GM18861 (cell line): Measurements from ENCODE around the gene GK2.

ENCODE experiments used
- ATAC-seq: cut with Tn5 transposase; IDR thresholded peaks from one replicate; pipeline ENCODE4 v1.9.1; 2021; ENCODE audit not compliant: unreplicated experiment

GK2 gene

DNA sequence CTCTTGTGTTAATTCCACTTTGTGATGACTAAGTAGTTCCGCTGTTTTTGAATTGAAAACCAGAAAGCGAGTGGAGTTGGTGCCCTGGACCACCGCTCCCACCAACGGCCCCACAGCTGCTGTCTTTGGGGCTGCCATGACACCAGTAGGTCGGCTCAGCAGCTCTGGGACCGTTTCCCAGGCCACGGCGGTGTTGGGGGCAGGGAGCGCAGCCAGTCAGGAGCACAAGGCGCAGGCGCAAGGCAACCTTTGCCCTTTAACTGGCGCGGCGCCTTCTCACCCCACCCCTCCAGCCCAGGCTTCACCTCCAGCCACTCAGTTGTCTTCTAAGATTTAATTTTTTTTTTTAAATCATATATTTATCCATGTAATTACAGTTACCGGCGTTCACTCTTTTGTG lies at the start of gene GK2:
TSS of gene GK2 (minus strand) at position 166 of the 400 bp plus-strand sequence. CDS start at position 138, 28 bp downstream.
- ATAC-seq, result no peak

DNA sequence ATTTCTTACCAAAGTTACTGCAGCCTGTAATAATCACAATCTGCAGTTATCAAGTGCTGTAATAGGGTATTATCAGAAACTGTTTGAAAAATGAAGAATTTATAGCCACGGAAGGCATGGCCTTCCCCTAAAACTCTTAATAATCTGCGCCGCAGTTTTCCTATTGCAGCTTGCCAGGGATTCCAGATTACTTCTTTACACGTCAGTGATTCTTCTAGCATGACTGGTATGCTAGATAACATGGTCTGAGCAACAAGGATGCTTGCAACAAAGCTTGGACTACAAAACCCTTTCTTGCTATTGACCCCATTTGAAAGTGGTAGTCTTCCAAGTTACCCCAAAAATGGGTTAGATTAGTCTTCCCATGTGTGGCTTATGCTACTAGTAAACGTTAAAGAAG lies 47.2 kb upstream of the GK2 start:
- no peak for ATAC-seq

DNA sequence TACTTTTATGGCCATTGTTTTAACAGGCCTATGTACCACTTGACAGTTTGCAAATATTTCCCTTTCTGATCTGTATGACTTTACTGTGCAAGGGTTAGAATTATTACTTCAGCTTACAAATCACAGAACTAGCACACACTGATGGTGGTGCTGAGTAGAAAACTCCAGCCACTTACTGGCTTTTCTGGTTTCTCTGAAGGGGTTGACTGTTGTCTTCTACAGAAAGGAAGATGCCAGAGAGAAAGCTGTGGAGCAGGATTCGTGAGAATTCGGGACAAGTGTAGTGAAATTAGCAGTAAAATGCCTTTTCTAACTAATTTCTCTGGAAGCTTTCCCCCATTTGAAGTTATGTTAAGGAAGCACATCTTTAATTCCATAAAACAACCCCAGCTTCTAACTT lies 46.6 kb upstream of the GK2 start:
- no peak for ATAC-seq

DNA sequence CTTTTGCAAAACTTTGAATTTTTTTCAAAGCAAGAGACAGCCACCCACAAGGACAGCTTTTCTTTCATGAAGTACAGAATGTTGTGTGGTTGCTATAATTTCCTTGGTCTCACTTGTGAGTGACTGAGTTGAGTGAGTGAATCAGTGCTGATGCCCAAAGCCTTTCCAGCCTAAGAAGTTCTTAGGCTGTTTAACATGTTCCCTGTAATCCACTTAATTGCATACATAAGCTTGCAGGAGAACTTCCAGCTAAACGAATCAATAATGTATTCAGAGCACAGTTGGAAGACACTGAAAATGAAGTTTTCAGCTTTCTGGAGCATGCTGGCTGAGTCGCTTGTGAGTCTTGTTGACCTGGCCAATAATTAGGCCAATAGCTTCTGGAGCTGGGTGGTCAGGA lies 42.0 kb upstream of the GK2 start:
- ATAC-seq, result no peak

DNA sequence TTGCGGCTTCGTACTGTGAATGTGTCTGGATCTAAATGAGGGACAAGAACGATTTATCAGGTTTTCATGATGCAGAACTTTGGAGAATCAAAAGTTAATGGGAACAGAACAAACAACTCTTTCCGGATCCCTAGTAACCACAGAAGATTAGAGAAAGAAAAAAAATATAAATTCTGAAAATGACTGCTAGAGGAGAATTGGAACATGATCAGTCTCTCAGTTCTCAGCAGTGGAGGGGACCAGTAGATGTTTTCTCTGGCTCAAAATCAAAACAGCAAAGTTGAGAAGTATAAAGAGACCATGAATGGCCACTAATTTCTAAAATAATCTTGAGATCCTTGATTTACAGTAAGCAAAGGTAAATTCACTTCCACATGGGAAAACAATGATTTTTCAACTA lies 38.1 kb upstream of the GK2 start:
- no peak for ATAC-seq

DNA sequence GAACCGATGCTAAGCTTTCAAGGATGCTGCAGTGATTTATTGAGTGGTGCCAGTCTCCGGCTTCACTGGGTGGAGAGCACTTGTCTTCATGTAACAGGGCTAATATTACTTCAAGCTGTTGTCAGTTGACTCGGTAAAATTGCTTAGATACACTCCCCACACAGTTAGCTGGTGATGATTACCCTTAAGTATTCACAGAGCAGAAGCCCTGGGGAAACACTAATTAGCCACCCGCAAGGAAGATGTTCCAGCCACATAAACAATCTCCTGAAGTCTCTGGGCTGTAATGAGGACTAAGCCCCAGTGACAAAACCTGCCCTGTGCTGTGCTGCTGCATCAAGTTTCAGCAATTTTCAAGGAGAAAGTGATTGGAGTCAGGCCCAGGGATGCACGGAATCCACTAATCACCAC lies 37.3 kb upstream of the GK2 start:
- ATAC-seq, result no peak

DNA sequence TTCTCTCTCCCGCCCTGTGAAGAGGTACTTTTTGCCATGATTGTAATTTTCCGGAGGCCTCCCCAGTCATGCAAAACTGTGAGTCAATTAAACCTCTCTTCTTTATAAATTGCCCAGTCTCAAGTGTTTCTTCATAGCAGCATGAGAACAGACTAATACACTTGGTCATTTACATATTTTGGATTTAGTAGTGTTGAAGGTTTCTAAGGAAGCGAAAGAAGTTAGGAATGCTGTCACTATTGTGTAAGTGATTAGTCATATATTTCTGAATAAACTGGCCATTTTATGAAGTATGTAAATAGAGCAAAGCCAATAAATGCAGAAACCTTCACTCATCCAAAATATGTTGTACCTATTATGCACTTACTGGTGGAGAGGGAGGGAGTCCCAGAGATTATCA lies 34.4 kb upstream of the GK2 start:
- ATAC-seq, result no peak

DNA sequence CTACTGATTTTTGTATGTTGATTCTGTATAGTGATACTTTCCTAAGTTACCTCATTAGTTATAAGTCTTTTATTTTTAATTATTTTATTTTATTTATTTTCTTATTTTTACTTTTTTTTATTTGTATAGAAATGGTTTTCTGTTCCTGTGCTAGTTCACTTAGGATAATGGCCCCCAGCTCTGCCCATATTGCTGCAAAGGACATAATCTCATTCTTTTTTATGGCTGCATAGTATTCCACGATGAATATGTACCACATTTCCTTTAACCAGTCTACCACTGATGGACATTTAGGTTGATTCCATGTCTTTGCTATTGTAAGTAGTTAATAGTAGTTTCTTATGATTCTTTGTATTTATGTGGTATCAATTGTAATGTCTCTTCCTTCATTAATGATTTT lies 31.5 kb upstream of the GK2 start:
- ATAC-seq, result no peak

DNA sequence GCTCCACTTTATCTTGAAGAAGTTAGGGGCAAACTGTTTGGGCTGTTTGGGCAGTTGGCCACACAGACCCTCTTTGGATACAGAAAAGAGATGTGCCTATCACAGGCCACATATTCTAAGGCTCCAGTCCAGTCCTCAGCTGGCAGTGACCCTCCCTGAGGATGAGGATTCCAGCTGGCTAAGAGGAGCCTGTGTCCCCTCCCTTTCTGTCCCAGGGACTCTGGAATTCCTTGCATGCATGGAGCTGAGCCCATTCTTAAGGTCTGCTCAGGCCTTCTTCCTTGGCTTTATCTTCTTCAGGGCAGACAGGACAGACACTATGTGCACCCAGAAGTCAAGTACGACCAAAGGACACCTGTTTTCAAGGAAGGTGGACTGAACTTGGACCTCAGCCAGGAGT lies 23.8 kb upstream of the GK2 start:
- ATAC-seq, result no peak

DNA sequence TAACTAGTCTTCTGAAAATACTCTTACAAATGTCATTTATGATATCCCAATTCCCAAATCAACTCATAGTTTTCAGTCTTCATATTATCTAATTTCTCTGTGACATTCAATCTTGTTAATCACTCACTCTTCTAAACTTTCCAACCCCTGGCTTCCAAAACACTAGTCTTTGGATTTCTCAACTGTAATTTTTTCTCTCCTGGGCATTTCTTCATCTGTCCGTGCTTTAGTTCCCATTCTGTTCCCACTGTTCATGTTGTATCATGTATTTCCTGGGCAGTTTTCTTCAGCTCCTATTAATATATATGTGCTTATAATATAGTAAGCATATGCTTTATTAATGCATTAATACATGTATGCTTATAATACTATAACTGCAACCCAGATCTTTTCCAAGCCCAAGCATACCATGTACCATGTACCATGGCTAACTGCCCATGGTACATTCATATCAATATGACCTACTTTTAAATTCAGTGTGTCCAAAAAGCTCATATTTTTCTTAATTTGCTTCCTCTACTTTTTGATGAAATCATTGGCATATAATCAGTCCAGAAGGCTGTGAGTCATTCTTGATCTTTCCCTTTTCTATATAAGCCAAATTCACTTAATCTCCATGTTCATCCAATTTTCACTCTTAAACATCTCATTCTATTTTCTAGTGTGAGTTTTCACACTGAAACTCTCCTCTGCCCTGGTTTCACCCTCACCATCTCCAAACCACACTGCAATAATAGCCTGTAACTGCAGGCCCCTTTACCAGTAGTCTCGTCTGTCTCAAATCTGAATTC lies 21.3 kb upstream of the GK2 start:
- no peak for ATAC-seq

DNA sequence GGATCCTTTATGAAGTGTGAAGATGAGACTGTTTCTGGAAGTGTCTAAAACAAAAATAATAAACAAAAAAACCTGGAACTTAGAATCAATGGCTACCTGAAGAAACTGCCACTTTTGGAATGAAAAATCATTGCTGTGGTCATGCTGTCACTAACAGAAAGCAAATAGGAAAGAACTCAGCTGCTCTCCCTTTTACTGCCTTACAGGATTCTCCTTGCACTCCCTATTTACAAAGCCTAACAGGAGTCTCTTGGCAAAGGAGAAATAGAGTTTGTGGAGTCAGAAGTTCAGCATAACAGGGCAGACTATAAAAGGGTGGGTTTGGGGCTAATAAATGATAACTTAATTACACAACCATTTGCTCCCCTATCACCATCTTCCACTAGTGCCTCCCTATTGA lies 19.0 kb upstream of the GK2 start:
- no peak for ATAC-seq

DNA sequence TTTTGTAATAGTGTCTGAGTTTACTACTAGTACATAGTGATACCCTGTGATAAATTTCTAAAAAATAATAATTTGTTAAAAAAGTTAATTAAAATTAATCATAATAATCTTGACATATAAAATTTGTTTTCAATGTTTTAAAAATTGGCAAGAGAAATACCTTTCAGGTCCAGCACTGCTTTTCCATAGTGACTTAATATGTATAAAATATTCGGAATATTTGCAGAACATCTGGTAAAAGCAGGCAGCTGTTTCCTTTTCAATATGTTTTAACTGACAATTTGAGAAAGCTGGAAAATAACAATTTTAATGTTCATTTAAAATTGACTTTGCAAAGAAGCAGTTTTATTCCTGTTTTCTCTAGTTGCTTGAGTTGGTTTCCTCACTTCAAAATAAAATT lies 17.6 kb upstream of the GK2 start:
- ATAC-seq, result no peak

DNA sequence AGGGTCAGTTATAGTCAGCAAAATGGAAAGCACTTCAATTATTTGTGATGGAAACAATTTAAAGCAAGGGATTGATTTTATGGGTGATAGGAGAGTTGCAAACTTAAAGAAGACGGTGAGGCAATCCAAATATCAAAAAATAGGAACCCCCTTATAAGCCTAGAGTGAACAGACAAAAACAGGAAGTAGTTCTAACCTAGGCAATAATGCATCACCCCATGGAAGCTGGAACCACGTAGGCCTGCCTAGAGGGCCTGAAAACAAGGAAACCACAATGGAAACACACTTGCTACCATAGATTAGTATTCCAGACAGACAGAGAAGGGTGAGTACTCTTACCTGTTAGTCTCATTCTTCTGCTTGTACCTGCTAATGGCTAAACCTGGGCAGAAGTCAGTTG lies 13.5 kb upstream of the GK2 start:
- no peak for ATAC-seq

DNA sequence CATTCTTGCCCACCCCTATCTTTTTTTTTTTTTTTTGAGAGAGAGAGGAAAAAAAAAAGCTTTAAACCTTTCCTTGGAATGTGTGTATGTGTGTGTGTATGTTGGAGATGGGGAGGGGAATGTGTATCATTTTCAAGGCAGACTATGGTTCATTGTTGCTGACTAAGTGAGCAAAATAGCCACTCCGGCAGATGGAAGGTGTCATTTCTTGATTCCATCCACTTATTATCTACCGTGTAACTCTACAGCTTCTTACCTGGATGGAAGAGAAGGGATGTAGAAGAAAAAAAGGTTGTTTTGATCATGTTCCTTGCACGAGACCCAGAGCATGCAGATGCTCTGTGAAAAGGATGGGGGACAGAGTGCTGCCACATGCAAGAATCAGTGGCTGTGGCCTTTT lies 5.9 kb upstream of the GK2 start:
- no peak for ATAC-seq

DNA sequence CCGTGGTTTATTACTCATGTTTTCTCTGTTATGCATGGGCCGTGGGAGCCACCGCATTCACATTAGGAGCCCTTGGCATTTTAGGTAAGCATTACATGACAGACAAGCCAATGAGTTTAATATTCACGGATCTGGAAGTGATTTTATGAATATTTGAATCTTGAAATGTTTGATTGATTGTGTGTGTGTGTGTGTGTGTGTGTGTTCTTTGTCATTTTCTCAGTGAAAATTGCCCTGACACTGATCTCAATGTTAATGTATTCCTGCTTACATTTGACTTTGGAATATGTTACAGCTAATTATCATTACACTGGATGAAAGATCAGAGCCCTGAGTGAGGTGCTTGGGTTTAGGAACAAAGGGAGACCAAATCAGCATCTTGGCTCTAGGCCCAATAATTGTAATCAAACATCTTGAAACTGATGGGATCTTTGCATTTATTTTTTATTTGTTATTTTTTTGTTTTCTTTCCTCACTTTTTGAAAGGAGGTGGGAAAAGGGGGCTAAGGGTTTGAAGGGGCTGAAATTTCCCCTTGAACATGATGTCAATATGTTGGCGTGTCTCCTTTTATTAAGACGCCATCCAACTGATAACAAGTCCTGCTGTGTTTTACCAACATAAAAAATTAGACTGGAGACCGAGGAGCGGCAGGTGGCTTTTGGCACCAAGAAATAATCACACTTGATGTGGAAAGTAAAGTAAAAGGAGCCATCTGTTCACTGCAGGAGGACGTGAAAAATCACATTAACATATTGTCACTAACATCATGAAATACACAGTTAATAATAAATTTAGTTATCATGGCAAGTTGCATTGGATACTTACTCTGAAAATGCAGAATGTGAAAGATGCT lies 5.2 kb upstream of the GK2 start:
- ATAC-seq, result no peak

DNA sequence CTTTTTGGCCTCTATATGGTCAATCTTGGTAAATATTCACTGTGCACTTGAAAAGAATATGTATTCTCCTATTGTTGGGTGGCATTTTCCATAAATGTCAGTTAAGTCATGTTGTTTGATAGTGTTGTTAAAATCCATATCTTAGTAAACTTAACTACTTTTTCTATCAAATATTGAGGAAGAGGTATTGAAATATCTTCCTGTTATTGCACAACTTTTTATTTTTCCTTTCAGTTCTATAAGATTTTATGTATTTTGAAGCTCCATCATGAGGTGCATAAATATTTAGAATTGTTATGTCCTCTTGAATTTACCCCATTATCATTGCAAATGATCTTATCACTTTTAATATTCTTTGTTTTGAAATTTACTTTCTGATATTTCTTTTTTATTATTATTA lies 3.4 kb downstream of the GK2 start:
- no peak for ATAC-seq

DNA sequence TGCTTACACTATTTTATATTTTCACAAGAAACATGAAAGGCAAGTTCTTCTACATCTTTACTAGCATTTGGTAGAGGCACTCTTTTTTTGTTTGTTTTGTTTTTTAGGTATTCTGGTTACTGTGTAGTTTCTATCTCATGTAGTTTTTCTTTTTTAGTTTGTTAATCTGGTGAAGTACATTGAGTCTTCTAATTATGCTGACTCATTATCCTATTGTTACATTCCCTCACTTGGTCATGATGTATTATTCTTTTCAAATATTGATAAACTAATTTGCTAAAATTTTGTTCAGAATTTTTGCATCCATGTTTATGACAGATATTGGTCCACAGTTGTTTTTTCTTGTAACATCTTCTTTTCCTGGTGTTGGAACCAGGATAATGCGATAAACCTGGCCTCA lies 4.7 kb downstream of the GK2 start:
- no peak for ATAC-seq

DNA sequence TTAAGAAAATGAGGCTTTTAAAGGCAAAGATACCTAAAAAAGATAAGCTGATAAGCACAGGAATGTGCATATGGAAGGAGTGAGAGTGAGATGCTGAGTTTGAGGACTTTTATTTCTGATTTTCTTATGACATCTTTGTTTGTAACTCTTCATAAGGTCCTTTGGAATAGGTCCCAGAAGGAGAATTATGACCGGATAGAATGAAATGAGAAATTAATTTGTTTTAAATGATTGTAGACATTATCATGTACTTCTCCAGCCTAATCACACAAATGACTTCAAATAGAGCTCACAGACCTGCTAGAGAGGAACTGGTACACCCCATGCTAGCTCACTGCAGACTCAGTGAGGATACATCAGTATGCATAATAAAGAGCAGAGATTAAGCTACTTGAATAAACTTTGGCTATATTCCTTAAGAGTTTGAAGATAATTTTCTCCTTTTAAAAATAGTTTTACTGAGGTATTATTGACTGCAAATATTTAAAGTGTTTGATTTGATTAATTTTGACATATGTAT lies 5.6 kb downstream of the GK2 start:
- no peak for ATAC-seq

DNA sequence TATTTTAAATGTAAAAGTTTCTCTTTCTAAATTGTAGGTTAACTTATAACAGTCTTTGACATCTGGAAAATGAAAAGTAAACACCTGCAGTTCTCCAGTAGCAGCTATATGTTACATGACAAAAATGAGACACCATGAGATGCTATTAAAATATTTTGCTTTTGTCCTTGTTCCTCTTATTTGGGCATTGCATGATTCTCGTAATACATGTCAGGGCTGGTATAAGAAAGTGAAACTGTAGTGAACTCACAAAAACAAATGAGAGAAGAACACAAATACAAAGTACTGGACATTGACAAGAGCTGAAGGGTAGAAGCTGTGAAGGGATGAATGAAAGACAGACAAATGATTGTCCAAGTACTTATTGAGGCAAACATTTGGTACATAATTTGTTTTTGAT lies 9.0 kb downstream of the GK2 start:
- ATAC-seq, result no peak

DNA sequence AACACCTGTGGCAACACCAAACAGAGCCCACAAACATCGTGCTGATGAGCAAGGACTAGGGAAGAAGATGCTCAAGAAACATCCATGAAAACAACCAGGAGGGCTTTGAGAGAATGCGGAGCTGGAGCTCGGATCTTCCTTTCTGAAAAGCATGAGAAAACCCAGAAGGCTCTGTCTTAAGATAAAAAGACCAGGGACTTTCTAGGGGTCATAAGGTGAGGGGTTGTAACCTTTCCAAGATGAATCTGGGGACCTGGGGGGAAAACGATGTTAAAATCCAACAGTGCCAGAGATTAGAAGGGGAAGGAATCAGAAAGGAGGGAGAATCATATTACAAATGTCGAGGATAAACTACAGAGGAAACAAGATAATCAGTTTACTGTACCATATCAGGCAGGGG lies 10.1 kb downstream of the GK2 start:
- no peak for ATAC-seq

DNA sequence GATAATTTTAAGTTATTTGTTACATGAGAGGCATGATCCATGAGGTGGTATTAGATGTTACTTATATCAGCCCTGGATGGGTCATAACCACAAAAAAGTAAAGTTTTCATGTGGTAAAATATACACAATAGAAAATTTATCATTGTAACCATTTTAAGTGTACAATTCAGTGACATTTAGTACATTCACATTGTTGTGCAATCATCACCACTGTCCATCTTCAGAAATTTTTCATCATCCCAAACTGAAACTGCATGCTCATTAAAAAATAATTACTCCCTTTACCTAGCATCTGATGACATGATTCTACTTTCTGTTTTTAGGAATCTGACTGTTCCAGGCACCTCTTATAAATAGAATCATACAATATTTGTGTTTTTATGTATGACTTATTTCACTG lies 11.2 kb downstream of the GK2 start:
- no peak for ATAC-seq

DNA sequence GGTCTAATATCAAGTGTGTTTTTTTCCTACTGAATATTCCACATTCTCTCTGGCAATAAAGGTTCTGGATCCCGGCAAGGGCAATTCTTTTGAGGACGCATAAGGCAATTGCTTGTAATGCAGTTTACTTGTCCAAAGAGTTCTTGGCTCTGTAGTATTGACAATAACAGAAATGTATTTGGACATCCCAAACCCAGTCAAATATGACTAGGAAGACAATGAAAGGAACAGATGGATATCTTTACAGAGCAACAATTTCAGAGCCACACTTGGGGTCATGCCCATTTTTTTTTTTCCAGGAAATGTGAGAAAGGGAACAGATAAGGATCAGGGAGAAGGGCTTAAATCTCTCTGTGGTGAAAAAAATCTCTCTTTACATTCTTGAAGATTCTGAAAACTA lies 12.2 kb downstream of the GK2 start:
- ATAC-seq, result no peak
